Limb (tissue), 2 donors: ENCODE results near the gene MYO7A.
"Not testable (repeated sequence)": the region's sequence is repeated elsewhere in the genome, so short reads cannot be mapped to it uniquely, and the experiment has no call there.

Experiments used
- DNase-seq, 2 donors: peaks; one replicate each; pipeline ENCODE4 v3.0.0-alpha.2; 2016; ENCODE audit errors: extremely low spot score in 2 of 2

Gene MYO7A

DNA sequence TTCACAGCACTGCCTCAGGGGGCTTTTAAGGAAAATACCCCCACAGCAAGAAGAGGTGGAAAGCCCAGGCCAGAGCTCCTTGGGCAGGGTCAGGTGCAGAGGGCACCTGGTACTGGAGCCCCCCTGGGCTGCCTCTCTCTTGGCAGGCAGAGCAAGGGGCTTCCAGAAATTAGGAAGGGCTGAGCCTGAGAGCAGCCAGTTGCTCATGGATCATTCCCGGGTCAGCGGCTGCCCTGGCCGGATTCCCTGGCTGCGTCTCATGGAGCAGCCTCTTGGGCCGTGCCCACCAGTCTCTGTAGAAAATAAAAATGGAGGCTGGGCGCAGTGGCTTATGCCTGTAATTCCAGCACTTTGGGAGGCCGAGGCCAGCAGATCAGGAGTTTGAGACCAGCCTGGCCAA lies 35.7 kb upstream of the MYO7A start:
- no peak for DNase-seq

DNA sequence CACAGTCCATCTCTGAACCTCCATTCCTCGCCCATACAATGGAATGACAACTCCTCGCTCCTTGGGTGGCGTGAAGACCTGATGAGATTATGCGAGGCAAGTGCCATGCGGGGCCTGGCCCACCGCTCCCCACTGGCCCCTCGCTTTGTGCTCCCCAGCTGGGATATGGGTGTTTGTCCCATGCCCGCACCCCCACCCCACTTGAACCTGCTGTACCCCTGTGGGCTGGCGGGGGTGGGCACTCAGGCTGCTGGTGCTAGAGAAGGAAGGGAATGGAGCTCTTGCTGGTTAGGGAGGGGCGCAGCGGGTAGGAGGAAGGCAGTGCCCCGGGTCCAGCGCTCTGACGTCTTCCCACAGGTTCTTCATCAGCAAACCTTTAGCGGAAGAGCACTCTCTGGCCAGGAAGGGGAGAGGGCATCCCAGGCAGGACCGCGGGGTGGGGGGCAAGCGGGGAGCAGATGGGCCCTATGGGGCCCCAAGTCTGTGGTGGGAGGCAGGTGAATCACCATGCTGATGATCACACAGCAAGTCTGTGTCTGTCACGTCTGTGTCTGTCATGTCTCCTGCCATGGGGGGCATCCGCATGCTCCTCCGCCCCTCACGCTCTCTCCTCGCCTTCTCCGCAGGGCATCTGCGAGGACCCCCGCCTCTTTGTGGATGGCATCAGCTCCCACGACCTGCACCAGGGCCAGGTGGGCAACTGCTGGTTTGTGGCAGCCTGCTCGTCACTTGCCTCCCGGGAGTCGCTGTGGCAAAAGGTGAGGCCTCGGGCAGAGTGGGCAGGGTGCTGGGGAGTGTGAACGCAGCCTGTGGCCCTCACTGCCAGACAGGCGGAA lies 34.8 kb upstream of the MYO7A start:
- no peak for DNase-seq

DNA sequence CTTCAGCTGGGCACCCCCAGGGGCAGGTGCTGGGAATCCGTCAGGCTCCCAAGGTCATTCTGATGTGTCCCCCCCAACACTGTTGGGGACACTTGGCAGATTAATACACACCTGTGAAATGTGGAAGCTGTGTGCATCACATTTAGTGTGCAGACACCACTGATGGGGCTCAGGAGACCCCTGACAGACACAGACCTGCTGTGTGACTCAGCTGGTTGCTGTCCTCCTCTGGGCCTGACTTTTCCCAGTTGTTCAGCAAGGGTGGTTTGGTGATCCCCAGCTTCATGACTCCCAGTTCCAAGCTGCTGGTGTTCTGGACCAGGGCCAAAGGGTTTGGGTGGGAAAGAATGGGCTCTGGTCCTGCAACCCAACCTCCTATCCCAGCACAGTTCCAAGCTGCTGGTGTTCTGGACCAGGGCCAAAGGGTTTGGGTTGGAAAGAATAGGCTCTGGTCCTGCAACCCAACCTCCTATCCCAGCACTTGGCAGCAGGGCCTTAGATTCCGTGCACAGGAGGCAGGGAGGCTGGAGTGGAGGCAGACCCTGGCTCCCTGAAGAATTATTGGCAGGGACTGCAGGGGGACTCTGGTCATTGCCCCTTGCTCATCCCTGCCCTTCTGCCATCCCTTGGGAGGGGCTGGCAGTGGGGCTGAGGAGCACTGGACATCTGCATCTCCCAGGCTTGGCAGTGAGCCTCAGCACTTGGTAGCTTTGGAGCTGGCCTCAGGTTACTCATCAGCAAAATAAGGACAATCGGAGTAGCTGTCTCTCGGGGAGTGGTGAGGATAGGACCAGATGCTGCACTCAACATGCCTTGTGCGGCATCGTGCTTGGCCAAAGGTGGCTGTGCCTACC lies 33.8 kb upstream of the MYO7A start:
- DNase-seq: no peak

- no peak for DNase-seq
Measured at GRCh38 chr11:77094841-77095365, 33.1 kb upstream of the MYO7A start.

DNA sequence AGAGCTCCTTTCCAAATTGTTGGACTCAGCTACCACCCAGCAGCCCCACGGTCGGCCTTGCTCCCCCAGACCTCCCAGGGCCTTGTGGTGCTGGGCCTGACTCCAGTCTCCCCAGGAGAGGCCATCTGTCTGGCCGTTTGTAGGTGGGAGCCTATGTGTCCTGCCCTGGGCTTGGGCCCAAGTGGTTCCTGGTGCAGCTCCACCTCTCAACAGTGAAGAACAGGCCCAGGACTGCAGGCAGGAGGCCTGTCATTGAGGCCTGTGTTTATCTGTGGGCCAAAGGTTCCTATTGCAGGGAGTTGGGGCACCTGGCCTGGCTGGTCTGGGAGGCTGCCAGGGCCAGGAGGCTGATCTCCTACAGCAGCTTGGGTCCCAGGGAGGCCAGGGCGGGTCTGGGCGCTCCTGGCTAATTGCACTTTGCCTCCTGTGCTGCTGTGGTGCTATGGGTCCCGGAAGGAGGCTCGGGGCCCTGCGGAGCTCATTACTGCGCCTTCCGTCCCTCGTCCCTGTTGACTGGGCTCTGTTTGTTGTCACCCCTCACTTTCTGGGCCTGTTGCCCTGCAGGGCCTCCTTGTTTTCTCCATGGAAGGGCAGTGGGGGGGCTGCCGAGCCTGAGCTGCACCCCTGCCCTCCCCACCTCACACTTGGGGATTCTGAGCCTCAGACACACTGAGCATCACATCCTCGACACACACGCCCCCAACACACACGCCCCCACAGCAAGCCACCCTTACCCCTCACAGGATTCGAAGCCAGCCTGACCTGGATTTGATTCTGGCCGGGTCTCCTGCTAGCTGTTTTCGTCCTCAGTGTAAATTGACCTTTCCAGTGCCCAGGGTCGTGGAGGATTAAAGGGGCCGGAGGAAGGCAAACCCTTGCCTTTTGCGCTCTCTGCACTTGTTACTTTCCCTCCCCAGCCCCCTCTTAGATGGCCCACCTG lies 32.2 kb upstream of the MYO7A start:
- DNase-seq: no peak

DNA sequence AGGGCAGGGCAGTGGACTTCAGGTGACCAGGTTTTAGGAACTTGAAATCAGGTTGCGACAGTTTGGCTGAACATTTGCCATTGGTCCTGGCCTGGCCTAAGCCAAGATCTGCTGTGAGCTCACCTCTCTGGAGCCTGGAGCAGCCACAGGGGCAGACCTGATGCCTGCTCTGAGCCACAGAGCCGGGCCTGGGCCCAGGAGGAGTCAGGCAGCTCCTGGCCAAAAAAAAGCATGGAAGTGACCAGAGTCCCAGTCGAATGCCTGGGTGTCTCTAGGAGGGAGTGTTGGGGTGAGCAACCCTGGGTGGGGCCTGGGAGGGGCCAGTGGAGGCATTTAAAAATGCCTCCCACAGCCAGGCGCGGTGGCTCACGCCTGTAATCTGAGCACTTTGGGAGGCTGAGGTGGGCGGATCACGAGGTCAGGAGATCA lies 31.4 kb upstream of the MYO7A start:
- no peak for DNase-seq

GRCh38 chr11:77097180-77097579 lies 30.9 kb upstream of the MYO7A start:
- DNase-seq: not testable (repeated sequence)

- no peak for DNase-seq
Measured at GRCh38 chr11:77100166-77101042, 27.6 kb upstream of the MYO7A start.

- DNase-seq: no peak
Measured at GRCh38 chr11:77101043-77101537, 27.0 kb upstream of the MYO7A start.

DNA sequence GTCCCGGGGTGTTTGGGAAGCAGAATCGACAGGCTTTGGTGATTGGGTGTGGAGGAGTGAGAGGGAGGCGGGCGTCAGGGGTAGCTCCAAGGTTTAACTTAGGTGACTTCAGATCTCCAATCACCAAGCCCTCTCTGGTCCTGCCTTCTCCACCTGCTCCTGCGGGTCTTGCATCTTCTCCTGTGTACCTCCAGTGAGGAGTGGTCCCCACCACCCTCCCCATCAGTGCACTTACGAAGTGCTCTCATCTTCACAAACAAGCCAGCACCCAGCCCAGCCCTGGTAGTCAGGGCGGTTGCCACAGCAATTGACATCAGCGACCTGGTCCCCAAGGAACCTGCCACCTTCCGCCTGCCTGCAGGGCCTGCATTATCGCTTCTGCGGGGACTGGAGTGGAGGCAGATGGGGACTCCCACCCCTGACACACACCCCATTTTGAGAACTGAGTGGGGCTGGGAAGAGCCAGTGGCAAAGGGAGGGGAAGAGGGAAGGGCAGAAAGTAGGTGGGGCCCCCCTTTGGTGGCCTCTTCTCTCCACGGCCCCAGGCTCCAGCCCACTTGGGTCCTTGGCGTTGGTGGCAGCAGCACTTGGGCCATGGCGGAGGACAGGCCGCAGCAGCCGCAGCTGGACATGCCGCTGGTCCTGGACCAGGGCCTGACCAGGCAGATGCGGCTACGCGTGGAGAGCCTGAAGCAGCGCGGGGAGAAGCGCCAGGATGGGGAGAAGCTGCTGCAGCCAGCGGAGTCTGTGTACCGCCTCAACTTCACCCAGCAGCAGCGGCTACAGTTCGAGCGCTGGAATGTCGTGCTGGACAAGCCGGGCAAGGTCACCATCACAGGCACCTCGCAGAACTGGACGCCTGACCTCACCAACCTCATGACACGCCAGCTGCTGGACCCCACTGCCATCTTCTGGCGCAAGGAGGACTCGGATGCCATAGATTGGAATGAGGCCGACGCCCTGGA lies 25.5 kb upstream of the MYO7A start, which contains the start of gene OMP:
OMP (plus strand) TSS at position 595 of the 965 bp plus-strand sequence; CDS start at position 595, 0 bp downstream.
- DNase-seq: no peak

GRCh38 chr11:77103319-77103718 lies 24.7 kb upstream of the MYO7A start:
- DNase-seq: no peak

- no peak for DNase-seq
Measured at GRCh38 chr11:77104727-77105126, 23.3 kb upstream of the MYO7A start.

DNA sequence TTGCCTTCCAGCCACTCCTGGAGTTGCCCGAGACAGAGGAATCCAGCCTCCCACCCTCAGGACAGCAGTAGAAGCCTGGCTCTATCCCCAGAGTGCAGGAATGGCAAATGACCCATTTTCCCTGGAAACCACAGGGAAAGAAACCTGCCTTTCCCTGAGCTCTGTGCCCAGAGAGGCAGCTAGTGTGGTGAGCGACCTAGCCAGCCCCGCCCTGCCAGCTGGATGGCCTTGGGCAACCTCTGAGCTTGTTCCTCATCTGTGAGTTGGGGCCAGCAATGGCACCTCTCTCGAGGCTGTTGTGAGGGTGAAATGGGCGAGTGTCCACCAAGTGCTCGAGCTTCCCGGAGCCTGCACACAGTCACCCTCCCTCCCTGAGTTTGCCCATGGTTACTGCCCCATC lies 21.7 kb upstream of the MYO7A start:
- DNase-seq: no peak

DNA sequence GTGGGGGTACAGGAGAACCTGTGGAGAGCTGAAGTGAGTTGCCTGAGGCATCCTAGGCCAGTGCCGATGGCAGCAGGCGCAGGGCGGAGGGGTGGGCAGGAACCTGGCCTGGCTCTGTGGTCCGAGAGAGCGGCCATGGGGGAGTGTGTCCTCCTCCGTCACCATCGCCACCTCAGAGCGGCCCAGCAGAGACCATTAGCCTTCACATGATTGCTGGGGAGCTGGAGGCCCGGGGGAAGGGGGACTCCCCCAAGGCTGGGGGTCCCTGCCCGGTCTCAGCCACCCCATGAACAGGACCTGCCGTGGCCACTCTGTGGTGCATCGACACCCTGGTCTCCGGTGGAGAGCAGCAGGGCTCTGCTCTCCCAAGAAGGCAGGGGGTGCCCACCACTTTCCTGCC lies 21.3 kb upstream of the MYO7A start:
- no peak for DNase-seq

DNA sequence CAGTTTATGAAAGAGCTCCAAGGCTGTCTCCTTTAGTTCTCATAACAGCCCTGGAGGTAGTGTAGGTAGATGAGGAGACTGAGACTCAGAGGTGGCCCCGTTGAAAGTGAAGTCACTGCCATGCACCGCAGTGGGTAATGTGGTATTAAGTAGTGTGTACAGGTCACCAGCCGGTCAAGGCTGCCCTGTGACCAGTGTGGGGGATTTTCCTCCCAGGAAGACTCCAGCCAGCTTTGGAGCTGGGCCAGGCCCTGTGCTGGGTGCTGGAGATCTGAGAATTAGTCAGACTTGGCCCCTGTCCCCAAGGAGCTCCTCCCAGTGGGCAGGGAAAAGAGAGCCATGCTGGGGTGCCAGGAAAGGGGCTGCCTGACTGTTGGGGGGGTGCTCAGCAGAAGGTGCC lies 20.1 kb upstream of the MYO7A start:
- no peak for DNase-seq

GRCh38 chr11:77108436-77108835 lies 19.6 kb upstream of the MYO7A start:
- DNase-seq: no peak

- no peak for DNase-seq
Measured at GRCh38 chr11:77109236-77110019, 18.6 kb upstream of the MYO7A start.

GRCh38 chr11:77110836-77111235 lies 17.2 kb upstream of the MYO7A start:
- DNase-seq: no peak
